Measurements from ENCODE around the gene CGNL1.

DNA sequence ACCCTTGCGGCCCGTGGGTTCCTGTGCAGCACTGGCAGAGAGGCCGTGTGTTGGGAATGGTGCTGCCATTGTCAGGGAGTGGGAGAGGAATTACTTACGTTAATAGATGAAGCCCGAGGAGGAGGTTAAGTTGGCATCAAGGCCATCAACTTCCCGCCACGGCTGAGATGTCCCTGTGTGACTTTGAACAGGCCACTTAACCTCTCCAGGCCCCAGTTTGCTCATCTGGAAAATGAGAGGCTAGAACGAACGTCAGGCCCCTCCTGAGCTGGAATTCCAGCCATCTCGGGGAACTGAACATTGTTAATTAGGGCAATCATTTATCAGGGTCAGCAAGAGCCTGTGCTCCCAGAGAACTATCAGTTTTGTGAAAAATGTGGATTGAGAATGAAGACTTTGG lies 124.0 kb downstream of the CGNL1 start:
- TF ChIP-seq, protein P1, sequence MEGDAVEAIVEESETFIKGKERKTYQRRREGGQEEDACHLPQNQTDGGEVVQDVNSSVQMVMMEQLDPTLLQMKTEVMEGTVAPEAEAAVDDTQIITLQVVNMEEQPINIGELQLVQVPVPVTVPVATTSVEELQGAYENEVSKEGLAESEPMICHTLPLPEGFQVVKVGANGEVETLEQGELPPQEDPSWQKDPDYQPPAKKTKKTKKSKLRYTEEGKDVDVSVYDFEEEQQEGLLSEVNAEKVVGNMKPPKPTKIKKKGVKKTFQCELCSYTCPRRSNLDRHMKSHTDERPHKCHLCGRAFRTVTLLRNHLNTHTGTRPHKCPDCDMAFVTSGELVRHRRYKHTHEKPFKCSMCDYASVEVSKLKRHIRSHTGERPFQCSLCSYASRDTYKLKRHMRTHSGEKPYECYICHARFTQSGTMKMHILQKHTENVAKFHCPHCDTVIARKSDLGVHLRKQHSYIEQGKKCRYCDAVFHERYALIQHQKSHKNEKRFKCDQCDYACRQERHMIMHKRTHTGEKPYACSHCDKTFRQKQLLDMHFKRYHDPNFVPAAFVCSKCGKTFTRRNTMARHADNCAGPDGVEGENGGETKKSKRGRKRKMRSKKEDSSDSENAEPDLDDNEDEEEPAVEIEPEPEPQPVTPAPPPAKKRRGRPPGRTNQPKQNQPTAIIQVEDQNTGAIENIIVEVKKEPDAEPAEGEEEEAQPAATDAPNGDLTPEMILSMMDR (IDR thresholded peaks at IDR 0.05; ENCODE audit: low read depth, low read length), result no peak
- no peak for TF ChIP-seq EZH2phosphoT487 (IDR thresholded peaks at IDR 0.05; ENCODE audit: low read depth)

Measured in OCI-LY3 (cell line).